HEK293 (cell line): ENCODE data around the gene KIAA0319L.

Source experiments
- CTCF ChIA-PET: fragments of 350-600 bp; formaldehyde crosslinking; extraction: SDS; loops from one replicate; lab custom pipeline; 2021; ENCODE audit warnings: antibody characterized with exemption; lab: Yijun Ruan, JAX
- POLR2A ChIA-PET: fragments of 300-600 bp; formaldehyde crosslinking; extraction: SDS; loops from one replicate; lab custom pipeline; 2020; ENCODE audit warnings: antibody characterized with exemption, inconsistent platforms; lab: Yijun Ruan, JAX
- H3K27ac ChIP-seq: fragments of 200-500 bp; sonication (Bioruptor generic); 2 replicates; pipeline ENCODE4 v1.5.1; 2014; ENCODE audit warnings: low read depth, low read length, control low read depth, inconsistent platforms; ENCODE audit errors: extremely low read depth
- H3K36me3 ChIP-seq, 2 experiments: fragments of 200-500 bp in 1 of 2; sonication (Bioruptor generic) in 1 of 2; 1 replicate in 1 of 2; 2 replicates in 1 of 2; pipeline ENCODE4 v1.5.1; 2014 to 2017; ENCODE audit warnings: inconsistent platforms in 2 of 2, low read length in 2 of 2; ENCODE audit not compliant: control insufficient read depth in 2 of 2, insufficient read depth in 1 of 2
- H3K4me1 ChIP-seq: fragments of 200-500 bp; sonication (Bioruptor generic); 2 replicates; pipeline ENCODE4 v1.5.1; 2014; ENCODE audit warnings: mild to moderate bottlenecking, low read length, inconsistent platforms; ENCODE audit not compliant: control insufficient read depth, insufficient read depth
- H3K4me3 ChIP-seq: 2 replicates; pipeline ENCODE4 v1.5.1; 2011; ENCODE audit warnings: low read depth, mild to moderate bottlenecking, control low read depth, low read length, moderate library complexity
- H3K9me3 ChIP-seq: fragments of 200-500 bp; sonication (Bioruptor generic); 2 replicates; pipeline ENCODE4 v1.5.1; 2014; ENCODE audit warnings: low read depth, low read length, inconsistent platforms; ENCODE audit not compliant: control insufficient read depth, insufficient read depth
- EGR2 ChIP-seq: fragments of 450-650 bp; formaldehyde crosslinking; IDR thresholded peaks from 2 replicates; pipeline ENCODE4 v1.5.1; 2016; ENCODE audit warnings: low read depth, missing biosample characterization, missing genetic modification characterization
- FEZF1 ChIP-seq: fragments of 450-650 bp; formaldehyde crosslinking; IDR thresholded peaks from 2 replicates; pipeline ENCODE4 v1.5.1; 2016; ENCODE audit warnings: missing biosample characterization, missing genetic modification characterization
- KLF1 ChIP-seq: fragments of 450-650 bp; formaldehyde crosslinking; IDR thresholded peaks from 2 replicates; pipeline ENCODE4 v1.5.1; 2016; ENCODE audit warnings: missing biosample characterization, missing genetic modification characterization
- ZFHX2 ChIP-seq: fragments of 450-650 bp; formaldehyde crosslinking; conservative IDR thresholded peaks from 2 replicates; pipeline ENCODE4 v1.5.1; 2016; ENCODE audit warnings: missing biosample characterization, missing genetic modification characterization
- ZFP3 ChIP-seq: fragments of 450-650 bp; formaldehyde crosslinking; IDR thresholded peaks from 2 replicates; pipeline ENCODE4 v1.5.1; 2016; ENCODE audit warnings: low read depth, missing biosample characterization, missing genetic modification characterization
- ZNF10 ChIP-seq: fragments of 450-650 bp; formaldehyde crosslinking; IDR thresholded peaks from 2 replicates; pipeline ENCODE4 v1.5.1; 2017; ENCODE audit warnings: missing biosample characterization, missing genetic modification characterization
- ZNF184 ChIP-seq: fragments of 450-650 bp; IDR thresholded peaks from 2 replicates; pipeline ENCODE4 v1.5.1; 2018; ENCODE audit warnings: missing biosample characterization, mild to moderate bottlenecking, missing genetic modification characterization
- ZNF302 ChIP-seq: fragments of 450-650 bp; formaldehyde crosslinking; IDR thresholded peaks from 2 replicates; pipeline ENCODE4 v1.5.1; 2016; ENCODE audit warnings: missing biosample characterization, missing genetic modification characterization, low read depth
- ZNF354C ChIP-seq: fragments of 450-650 bp; formaldehyde crosslinking; IDR thresholded peaks from 2 replicates; pipeline ENCODE4 v1.5.1; 2016; ENCODE audit warnings: missing biosample characterization, missing genetic modification characterization, low read depth, borderline replicate concordance
- ZNF423 ChIP-seq: fragments of 450-650 bp; formaldehyde crosslinking; IDR thresholded peaks from 2 replicates; pipeline ENCODE4 v1.5.1; 2016; ENCODE audit warnings: missing biosample characterization, missing genetic modification characterization
- ZNF521 ChIP-seq: fragments of 450-650 bp; formaldehyde crosslinking; IDR thresholded peaks from 2 replicates; pipeline ENCODE4 v1.5.1; 2017; ENCODE audit warnings: missing biosample characterization, mild to moderate bottlenecking, missing genetic modification characterization
- ZNF555 ChIP-seq: fragments of 450-650 bp; formaldehyde crosslinking; conservative IDR thresholded peaks from 2 replicates; pipeline ENCODE4 v1.5.1; 2017; ENCODE audit warnings: missing biosample characterization, mild to moderate bottlenecking, missing genetic modification characterization, inconsistent platforms
- ZNF585B ChIP-seq: fragments of 450-650 bp; formaldehyde crosslinking; IDR thresholded peaks from 2 replicates; pipeline ENCODE4 v1.5.1; 2016; ENCODE audit warnings: missing biosample characterization, missing genetic modification characterization
- ZNF596 ChIP-seq: fragments of 450-650 bp; IDR thresholded peaks from 2 replicates; pipeline ENCODE4 v1.5.0; 2018; ENCODE audit warnings: missing biosample characterization, mild to moderate bottlenecking, missing genetic modification characterization, moderate library complexity
- ZNF600 ChIP-seq: fragments of 450-650 bp; formaldehyde crosslinking; IDR thresholded peaks from 2 replicates; pipeline ENCODE4 v1.5.1; 2016; ENCODE audit warnings: missing biosample characterization, missing genetic modification characterization
- ZNF768 ChIP-seq: fragments of 450-650 bp; formaldehyde crosslinking; IDR thresholded peaks from 2 replicates; pipeline ENCODE4 v1.5.1; 2018; ENCODE audit warnings: missing biosample characterization, mild to moderate bottlenecking, missing genetic modification characterization
- ZXDB ChIP-seq: fragments of 450-650 bp; formaldehyde crosslinking; IDR thresholded peaks from 2 replicates; pipeline ENCODE4 v1.5.1; 2016; ENCODE audit warnings: missing biosample characterization, missing genetic modification characterization
- TF ChIP-seq, protein P1 (sequence below): fragments of 450-650 bp; formaldehyde crosslinking; IDR thresholded peaks from 2 replicates; pipeline ENCODE4 v1.5.1; 2016; ENCODE audit warnings: missing biosample characterization, missing genetic modification characterization

KIAA0319L gene

DNA sequence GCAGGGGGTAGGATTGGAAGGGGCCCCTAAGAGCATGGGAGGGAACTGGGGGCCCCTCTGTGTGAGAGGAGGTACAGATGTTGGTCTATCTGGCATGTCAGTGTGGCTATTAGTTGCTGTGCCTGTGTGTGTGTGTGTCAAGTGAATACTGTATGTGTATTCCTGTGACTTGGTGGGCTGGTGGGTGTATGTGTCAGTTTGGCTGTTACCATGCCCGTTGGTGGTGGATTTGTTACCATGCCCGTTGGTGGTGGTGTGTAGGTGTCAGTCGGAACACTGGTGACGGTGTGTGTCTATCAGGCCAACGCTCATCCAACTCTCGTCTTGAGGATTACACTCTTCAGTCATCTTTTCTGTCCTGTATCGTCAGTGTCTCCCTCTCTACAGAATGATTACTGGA lies 38.5 kb upstream of the KIAA0319L start:
- ChIA-PET POLR2A (no interaction called here), CTCF (no interaction called here)
- Histone ChIP-seq H3K4me3 (no peak overlapping the region), H3K4me1 (no peaks in the 10 kb centered on the region), H3K36me3 (peaks cover 0 to 52% of the 10 kb centered on the region in 2 experiments), H3K27ac (no peak overlapping the region), H3K9me3 (no peaks in the 10 kb centered on the region)
- TF ChIP-seq ZFHX2 (0 out of 2 replicates have a peak, but pooled peaks have one; percentile 6), ZNF600 (tag by site-specific recombination) (no peak)
- TF ChIP-seq, protein P1, sequence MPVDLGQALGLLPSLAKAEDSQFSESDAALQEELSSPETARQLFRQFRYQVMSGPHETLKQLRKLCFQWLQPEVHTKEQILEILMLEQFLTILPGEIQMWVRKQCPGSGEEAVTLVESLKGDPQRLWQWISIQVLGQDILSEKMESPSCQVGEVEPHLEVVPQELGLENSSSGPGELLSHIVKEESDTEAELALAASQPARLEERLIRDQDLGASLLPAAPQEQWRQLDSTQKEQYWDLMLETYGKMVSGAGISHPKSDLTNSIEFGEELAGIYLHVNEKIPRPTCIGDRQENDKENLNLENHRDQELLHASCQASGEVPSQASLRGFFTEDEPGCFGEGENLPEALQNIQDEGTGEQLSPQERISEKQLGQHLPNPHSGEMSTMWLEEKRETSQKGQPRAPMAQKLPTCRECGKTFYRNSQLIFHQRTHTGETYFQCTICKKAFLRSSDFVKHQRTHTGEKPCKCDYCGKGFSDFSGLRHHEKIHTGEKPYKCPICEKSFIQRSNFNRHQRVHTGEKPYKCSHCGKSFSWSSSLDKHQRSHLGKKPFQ: no peak

DNA sequence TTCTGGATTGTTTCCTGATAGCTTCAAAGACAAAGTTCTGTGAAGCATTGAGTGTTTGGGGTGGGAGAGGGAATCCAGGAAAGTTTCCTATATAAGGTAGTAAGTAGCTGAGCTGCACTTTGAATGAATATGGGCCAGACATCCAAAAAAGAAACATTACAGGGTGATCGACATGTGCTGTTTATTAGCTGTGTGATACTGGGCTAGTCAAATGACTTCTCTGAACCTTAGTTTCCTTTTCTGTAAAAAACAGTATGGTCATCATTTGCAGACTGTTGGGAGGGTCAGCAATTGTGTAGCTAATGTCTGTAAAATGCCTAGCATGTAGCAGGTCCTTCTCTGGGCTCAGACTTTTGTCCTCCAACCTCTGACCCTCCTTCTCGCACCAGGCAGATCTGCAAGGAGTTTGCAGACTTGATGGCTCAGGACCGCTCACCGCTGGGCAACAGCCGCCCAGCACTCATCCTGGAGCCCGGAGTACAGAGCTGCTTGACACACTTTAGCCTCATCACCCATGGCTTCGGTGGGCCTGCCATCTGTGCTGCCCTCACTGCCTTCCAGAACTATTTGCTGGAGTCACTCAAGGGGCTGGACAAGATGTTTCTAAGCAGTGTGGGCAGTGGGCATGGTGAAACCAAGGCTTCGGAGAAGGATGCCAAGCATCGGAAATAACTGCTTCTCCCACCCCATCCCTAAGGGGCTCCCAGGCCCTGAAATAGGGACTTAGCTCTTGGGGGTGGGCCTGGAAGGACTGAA lies 37.0 kb upstream of the KIAA0319L start:
- ChIA-PET CTCF (interaction anchor here (0.9 to 1.9 kb wide), 3 partner anchors 10 to 133 kb away, joined by 3 to 6 read pairs (median 5); no protein-coding TSS in a partner anchor), POLR2A (interaction anchor here (1.2 kb wide), 1 partner anchor 21 kb away, joined by 3 read pairs; the partner anchor contains the start of gene TFAP2E)
- Histone ChIP-seq H3K27ac (no peak overlapping the region), H3K4me3 (no peak overlapping the region), H3K36me3 (peaks cover 0 to 44% of the 10 kb centered on the region in 2 experiments; a peak in 2 of 3 replicates), H3K9me3 (no peaks in the 10 kb centered on the region), H3K4me1 (no peaks in the 10 kb centered on the region)
- TF ChIP-seq EGR2 (no peak), ZNF302 (tag by site-specific recombination) (no peak), ZNF768 (tag by site-specific recombination) (peak; percentile 80)

DNA sequence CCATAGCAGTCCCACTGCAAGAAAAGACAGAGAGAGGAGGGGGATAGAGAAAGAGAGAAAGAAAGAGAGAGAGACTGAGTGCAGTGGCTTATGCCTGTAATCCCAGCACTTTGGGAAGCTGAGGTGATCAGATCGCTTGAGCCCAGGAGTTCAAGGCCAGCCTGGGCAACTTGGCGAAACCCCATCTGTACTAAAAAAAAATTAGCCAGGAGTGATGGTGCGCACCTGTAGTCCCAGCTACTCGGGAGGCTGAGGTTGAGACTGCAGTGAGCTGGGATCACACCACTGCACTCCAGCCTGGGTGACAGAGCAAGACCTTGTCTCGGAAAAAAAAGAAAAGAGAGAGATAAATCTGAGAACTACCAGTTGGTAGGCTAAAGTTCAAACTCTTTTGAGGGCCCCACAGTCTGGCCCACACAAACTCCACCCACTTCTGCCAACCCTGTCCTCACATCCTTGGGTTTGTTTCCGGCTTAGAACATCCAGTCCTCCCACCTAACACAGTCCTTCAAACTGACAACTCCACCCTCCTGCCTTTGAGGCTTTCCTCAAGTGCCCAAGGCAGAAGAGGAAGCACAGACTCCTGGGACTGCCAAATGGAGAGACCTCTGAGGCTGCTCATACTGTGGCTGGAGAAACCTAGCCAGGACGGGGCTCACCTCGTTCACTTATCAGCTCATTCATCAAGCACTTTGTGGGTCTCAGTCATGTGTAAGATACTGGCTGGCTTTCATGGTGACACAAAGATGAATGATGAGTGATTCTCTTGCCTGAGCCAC lies 36.0 kb upstream of the KIAA0319L start:
- Histone ChIP-seq H3K36me3 (peaks cover 0 to 38% of the 10 kb centered on the region in 2 experiments; a peak in 1 of 3 replicates), H3K9me3 (no peaks in the 10 kb centered on the region), H3K27ac (no peak overlapping the region), H3K4me1 (no peaks in the 10 kb centered on the region)
- CTCF ChIA-PET: interaction anchor here (0.9 to 1.9 kb wide), 2 partner anchors 11 to 134 kb away, joined by 3 to 6 read pairs; no protein-coding TSS in a partner anchor
- TF ChIP-seq ZNF555 (tag by site-specific recombination) (no peak), ZNF354C (tag by site-specific recombination) (no peak), EGR2 (peak; percentile 81), ZNF184 (tag by site-specific recombination) (no peak), ZNF600 (tag by site-specific recombination) (no peak), ZFP3 (no peak), ZFHX2 (peak; percentile 78), ZNF521 (tag by site-specific recombination) (no peak), FEZF1 (tag by site-specific recombination) (peak; percentile 49; the same call in 1 of the 2 replicates), ZNF596 (tag by site-specific recombination) (no peak), ZNF423 (tag by site-specific recombination) (no peak)
- TF ChIP-seq, all 188 proteins: peak for 3
- no peak overlapping the region for H3K4me3 ChIP-seq
- POLR2A ChIA-PET: interaction anchor here (1.2 kb wide), 1 partner anchor 20 kb away, joined by 3 read pairs; the partner anchor contains the start of gene TFAP2E

DNA sequence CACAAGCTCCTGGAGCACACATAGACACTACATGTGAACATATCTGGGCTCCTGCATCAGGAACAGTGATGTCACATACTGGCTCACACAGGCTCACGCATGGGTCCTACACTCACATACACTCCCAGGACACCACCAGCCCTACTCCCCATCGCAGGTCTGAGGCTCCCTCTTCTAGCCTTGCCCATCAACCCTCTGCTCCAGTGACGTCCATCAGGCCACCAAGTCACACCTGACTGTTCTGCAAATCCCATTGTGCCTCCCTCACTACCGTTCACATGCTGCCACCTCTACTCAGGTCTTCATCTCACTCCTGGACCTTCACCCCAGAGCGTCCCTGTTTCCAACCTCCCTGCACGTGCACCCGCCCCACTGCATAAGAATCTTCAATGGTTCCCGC lies 34.0 kb upstream of the KIAA0319L start:
- POLR2A ChIA-PET: no interaction called here
- CTCF ChIA-PET: interaction anchor here (0.7 kb wide), 1 partner anchor 124 kb away, joined by 4 read pairs; no protein-coding TSS in a partner anchor

More for the DNA sequence above, 34.0 kb upstream of the KIAA0319L start:
- TF ChIP-seq ZXDB (tag by site-specific recombination) (no peak), KLF1 (tag by site-specific recombination) (no peak), ZNF585B (no peak), ZNF10 (tag by site-specific recombination) (no peak)
- no peaks in the 10 kb centered on the region for H3K4me1 ChIP-seq
- H3K36me3 ChIP-seq: peaks cover 0 to 21% of the 10 kb centered on the region in 2 experiments; a peak in 1 of 3 replicates
- H3K9me3 ChIP-seq: no peaks in the 10 kb centered on the region
- no peak overlapping the region for H3K27ac ChIP-seq
- no peak overlapping the region for H3K4me3 ChIP-seq
